DMS153 (cell line): ENCODE results near the gene SH3BGR.
"Not testable (repeated sequence)": the region's sequence is repeated elsewhere in the genome, so short reads cannot be mapped to it uniquely, and the experiment has no call there.

Experiments
- DNase-seq: peaks from one replicate; lab custom pipeline; 2025; lab: John Stamatoyannopoulos, UW

The SH3BGR gene

GRCh38 chr21:39451332-39452206 is at the start of gene SH3BGR:
Gene SH3BGR (plus strand): TSS chr21:39451970. CDS start chr21:39452097, 127 bp downstream.
- no peak for DNase-seq

- DNase-seq = no peak
Measured at GRCh38 chr21:39406065-39406464, 45.7 kb upstream of the SH3BGR start.

- not testable (repeated sequence) for DNase-seq
Measured at GRCh38 chr21:39419204-39419603, 32.6 kb upstream of the SH3BGR start.

- no peak for DNase-seq
Measured at GRCh38 chr21:39422527-39423241, 29.1 kb upstream of the SH3BGR start.

GRCh38 chr21:39429445-39429844 is 22.3 kb upstream of the SH3BGR start:
- DNase-seq = no peak

- no peak for DNase-seq
Measured at GRCh38 chr21:39430016-39430415, 21.8 kb upstream of the SH3BGR start.

GRCh38 chr21:39430457-39430856 is 21.3 kb upstream of the SH3BGR start:
- DNase-seq = no peak

- no peak for DNase-seq
Measured at GRCh38 chr21:39430954-39431353, 20.8 kb upstream of the SH3BGR start.

- DNase-seq = no peak
Measured at GRCh38 chr21:39434950-39435349, 16.8 kb upstream of the SH3BGR start.

GRCh38 chr21:39439232-39439631 is 12.5 kb upstream of the SH3BGR start:
- no peak for DNase-seq

GRCh38 chr21:39441502-39442475 is 10.0 kb upstream of the SH3BGR start:
- peak; percentile 27 for DNase-seq

- no peak for DNase-seq
Measured at GRCh38 chr21:39444421-39445180, 7.2 kb upstream of the SH3BGR start.

- DNase-seq = peak; percentile 83
Measured at GRCh38 chr21:39445321-39446269, 6.2 kb upstream of the SH3BGR start, which contains the start of gene LCA5L. Gene LCA5L (minus strand): TSS chr21:39445778. CDS start chr21:39428493, 17,285 bp downstream.

GRCh38 chr21:39447264-39447663 is 4.5 kb upstream of the SH3BGR start:
- no peak for DNase-seq

- no peak for DNase-seq
Measured at GRCh38 chr21:39452207-39452969, 618 bp downstream of the SH3BGR start.

- DNase-seq = no peak
Measured at GRCh38 chr21:39452970-39453342, 1.2 kb downstream of the SH3BGR start.

- no peak for DNase-seq
Measured at GRCh38 chr21:39453571-39454179, 1.9 kb downstream of the SH3BGR start.

- no peak for DNase-seq
Measured at GRCh38 chr21:39454949-39455668, 3.3 kb downstream of the SH3BGR start.
